Measurements from ENCODE around the gene GNMT.
"Not testable (repeated sequence)": the region's sequence is repeated elsewhere in the genome, so short reads cannot be mapped to it uniquely, and the experiment has no call there.

DNA sequence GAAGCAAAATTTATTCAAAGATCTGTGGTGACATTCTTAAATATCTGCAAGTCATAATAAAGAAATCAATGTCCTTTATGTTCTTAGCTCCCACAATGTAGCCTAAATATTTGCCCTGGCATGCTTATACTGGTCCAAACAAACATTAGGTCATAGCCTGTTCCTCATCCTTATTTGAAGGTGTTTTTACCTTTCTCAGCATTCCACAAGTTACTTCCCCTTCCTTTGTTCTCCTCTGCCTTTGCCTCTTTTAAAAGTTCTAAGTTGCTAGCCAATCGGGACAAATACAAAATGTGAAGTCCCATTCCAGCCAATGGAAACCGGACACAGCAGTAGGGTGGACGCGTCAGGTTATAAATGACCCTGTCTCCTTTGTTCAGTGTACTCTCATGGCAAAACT is 6.1 kb upstream of the GNMT start:
- TF ChIP-seq EZH2 (IDR thresholded peaks at IDR 0.05); FOXP2 (optimal IDR thresholded peaks at IDR 0.05; ENCODE audit: control extremely low read depth, extremely low read length, insufficient read depth): not testable (repeated sequence)
